GM21528 (cell line): ENCODE measurements around the gene BRD9.

ENCODE experiments used
- ATAC-seq: cut with Tn5 transposase; IDR thresholded peaks from one replicate; pipeline ENCODE4 v1.9.1; 2021; ENCODE audit warnings: mild to moderate bottlenecking, moderate library complexity; ENCODE audit not compliant: unreplicated experiment, low FRiP score

The BRD9 gene

DNA sequence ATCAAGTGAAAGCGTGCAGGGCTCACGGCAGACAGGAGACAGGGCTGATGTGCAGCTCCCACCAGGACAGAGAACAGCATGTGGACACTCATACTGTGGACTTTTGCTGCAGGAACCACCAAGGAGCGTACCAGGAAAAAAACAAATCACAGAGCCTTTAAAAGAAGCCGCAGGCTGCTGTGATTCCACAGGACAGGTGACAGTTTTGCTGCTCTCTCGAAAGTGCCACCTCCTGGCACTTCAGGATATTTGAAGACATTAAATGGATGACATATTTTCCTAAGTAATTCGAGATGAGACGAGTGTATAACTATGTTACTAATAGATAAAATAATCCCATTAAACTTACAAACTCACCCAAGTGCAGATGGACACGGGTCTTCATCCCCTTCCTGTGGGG, 71.1 kb downstream of the BRD9 start:
- no peak for ATAC-seq

DNA sequence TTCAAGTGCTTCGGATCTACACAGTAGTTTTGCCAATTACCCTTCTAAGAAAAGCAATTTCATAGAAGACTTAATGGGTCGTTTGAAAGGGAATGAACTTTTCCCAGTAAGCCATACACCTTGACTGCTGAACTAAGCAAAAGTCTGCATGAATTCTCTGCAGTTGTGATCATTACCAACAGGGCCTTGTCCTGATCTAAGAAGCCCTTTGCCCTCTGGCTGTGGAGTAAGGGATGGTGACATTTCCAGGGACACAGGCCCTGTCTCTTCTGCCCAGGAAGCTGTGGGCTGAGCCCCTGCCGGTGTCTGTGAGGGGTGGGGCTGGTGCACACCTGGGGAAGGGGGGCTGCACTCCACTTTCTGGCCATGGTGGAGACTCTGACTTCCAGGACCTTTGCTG, 72.4 kb downstream of the BRD9 start:
- ATAC-seq, result no peak

DNA sequence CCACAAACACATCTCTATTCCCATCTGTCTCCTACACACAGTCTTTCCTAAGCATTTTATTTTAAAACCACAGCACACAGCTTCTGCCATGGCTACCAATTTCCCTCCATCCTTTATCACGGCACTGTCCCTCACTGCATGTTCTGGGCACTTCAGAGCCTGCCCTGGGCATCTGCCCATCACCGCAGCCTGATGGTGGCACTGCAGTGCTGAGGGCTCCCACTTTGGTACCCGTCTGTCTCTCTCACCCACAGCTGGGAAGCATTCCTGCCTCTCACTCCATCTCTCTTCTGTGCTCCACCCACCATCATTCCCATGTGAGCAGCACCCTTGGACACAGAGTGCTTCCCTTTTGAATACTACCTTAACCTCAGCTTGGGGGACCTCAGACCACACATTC, 73.5 kb downstream of the BRD9 start:
- ATAC-seq, result no peak

DNA sequence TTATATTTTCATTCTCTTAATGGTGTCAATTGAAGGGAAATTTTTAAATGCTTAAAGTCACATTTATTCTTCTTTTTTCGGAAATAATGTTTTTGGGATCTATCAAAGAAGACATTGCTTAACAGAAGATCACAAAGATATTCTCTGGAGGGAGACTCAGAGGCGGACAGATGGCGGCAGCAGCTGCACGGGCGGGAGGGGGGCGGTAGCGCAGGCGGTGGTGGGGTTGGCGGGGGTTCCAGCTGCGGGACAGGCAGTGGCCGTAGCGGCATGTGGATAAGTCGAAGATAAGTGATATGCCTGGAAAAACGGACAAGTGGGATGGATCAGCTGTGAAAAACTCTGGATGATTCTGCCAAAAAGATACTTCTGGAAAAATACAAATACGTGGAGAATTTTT, 76.4 kb downstream of the BRD9 start:
- no peak for ATAC-seq

DNA sequence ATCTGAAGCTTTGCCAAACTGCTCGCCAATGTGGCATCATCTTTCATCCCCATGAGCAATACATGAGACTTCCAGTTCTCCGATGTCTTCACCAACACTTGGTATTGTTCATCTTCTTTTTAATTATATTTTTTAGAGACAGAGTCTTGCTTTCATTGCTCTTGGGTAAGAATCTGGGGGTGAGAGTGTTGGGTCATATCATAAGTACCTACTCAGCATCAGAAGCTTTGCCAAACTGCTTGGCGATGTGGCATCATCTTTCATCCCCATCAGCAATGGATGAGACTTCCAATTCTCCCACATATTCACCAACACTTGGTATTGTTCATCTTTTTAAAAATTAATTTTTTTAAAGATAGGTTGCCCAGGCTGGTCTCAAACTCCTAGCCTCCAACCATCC, 77.2 kb downstream of the BRD9 start:
- ATAC-seq, result no peak
